OCI-LY1 (cell line): ENCODE measurements around the gene IKZF2.

Experiments
- EZH2 ChIP-seq: fragments of 200-600 bp; sonication (generic), shearing (Covaris generic); IDR thresholded peaks from 2 replicates; pipeline ENCODE4 v1.8.0; 2017; ENCODE audit warnings: borderline replicate concordance, mixed run types, mild to moderate bottlenecking, antibody characterized with exemption, low read length, moderate library complexity, mixed read lengths
- TF ChIP-seq, protein P1 (sequence below): fragments of 200-600 bp; sonication (generic), shearing (Covaris generic); IDR thresholded peaks from 2 replicates; pipeline ENCODE4 v1.5.1; 2017; ENCODE audit warnings: mild to moderate bottlenecking, antibody characterized with exemption, low read length, moderate library complexity, mixed read lengths

DNA sequence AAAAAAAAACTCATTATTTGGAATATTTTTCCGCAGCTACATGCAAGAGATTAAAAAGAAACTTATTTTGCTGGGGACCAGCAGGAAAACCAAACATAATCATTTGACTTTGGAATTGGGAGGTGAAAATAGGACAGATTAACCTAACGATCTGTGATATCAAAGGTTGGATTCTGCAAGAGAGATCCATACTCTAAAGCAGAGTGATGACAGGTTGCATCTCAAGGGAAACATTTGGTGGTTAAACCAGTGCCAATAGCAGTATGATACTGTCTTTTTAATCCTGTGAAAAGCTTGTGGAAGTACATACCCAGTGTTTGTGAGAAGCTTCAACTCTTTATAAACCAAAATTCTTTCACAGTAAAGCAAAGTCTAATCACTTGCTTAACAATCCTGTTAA lies 5.3 kb upstream of the IKZF2 start:
- TF ChIP-seq, protein P1, sequence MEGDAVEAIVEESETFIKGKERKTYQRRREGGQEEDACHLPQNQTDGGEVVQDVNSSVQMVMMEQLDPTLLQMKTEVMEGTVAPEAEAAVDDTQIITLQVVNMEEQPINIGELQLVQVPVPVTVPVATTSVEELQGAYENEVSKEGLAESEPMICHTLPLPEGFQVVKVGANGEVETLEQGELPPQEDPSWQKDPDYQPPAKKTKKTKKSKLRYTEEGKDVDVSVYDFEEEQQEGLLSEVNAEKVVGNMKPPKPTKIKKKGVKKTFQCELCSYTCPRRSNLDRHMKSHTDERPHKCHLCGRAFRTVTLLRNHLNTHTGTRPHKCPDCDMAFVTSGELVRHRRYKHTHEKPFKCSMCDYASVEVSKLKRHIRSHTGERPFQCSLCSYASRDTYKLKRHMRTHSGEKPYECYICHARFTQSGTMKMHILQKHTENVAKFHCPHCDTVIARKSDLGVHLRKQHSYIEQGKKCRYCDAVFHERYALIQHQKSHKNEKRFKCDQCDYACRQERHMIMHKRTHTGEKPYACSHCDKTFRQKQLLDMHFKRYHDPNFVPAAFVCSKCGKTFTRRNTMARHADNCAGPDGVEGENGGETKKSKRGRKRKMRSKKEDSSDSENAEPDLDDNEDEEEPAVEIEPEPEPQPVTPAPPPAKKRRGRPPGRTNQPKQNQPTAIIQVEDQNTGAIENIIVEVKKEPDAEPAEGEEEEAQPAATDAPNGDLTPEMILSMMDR, result no peak
- TF ChIP-seq EZH2, result no peak
